Heart right ventricle (tissue), 16 donors: Measurements from ENCODE around the gene KRTAP5-7. TPM values are rescaled to one million over a fixed set of nuclear protein-coding genes. Genes with fewer than 3 reads are reported as not detected.

Experiments used
- ATAC-seq, 8 donors: fragments of 200-7000 bp; cut with Tn5 transposase; one replicate each; pipeline ENCODE4 v1.9.1; 2020; ENCODE audit warnings: mild to moderate bottlenecking in 8 of 8, moderate library complexity in 8 of 8, moderate number of reproducible peaks in 1 of 8
- DNase-seq, 2 donors: peaks; one replicate each; pipeline ENCODE4 v3.0.0-alpha.2; 2020
- H3K27ac ChIP-seq, 10 donors: fragments of 200-600 bp; sonication (generic) in 2 of 10; one replicate each; pipeline versions ENCODE4 v1.5.0 to v1.8.0; 2020 to 2022; ENCODE audit warnings: mild to moderate bottlenecking in 3 of 10
- H3K27me3 ChIP-seq, 7 donors: fragments of 200-600 bp; one replicate each; pipeline ENCODE4 v1.8.0; 2021 to 2022; ENCODE audit warnings: mild to moderate bottlenecking in 2 of 7
- H3K36me3 ChIP-seq, 9 donors: fragments of 200-600 bp; sonication (generic) in 1 of 9; one replicate each; pipeline versions ENCODE4 v1.5.0 to v1.8.0; 2020 to 2022; ENCODE audit warnings: mild to moderate bottlenecking in 2 of 9
- H3K4me1 ChIP-seq, 9 donors: fragments of 200-600 bp; sonication (generic) in 1 of 9; one replicate each; pipeline versions ENCODE4 v1.5.0 to v1.8.0; 2020 to 2022; ENCODE audit warnings: mild to moderate bottlenecking in 4 of 9
- H3K4me3 ChIP-seq, 10 donors: fragments of 200-600 bp; sonication (generic) in 2 of 10; one replicate each; pipeline versions ENCODE4 v1.5.0 to v1.8.0; 2020 to 2022; ENCODE audit warnings: mild to moderate bottlenecking in 7 of 10, moderate library complexity in 2 of 10
- H3K9me3 ChIP-seq, 11 donors: fragments of 200-600 bp in 10 of 11; sonication (generic) in 2 of 11; one replicate each; pipeline versions ENCODE4 v1.5.0 to v1.8.0; 2013 to 2022; ENCODE audit warnings: mild to moderate bottlenecking in 2 of 11, control low read depth in 1 of 11, moderate library complexity in 1 of 11
- WGBS, 2 donors: extraction: QIAGEN DNeasy Blood & Tissue Kit; methylation state at CpG; one replicate each; pipeline ENCODE4 v1.1.7; 2013; ENCODE audit warnings: inconsistent platforms in 1 of 2; 5-methylcytosine and 5-hydroxymethylcytosine counted together
- intact Hi-C, 10 donors: fragments of 100-400 bp; cut with DNase I; formaldehyde crosslinking; loops; one replicate each; pipeline versions ENCODE4 v1.11.1 to v1.14.2; 2022
- polyA plus RNA-seq, 2 donors: library from polyadenylated mRNA; stranded (reverse); fragments of 200-250 nt; gene quantifications; one replicate each; pipeline ENCODE4 v1.2.3, GENCODE V29; 2013
- total RNA-seq, 10 donors: library from RNA; stranded (reverse); fragmentation: NEBNext Ultra II Directional in 3 of 10; extraction: Animal tissue kit (Norgen Biotek cat#: 25700) in 3 of 10; gene quantifications; one replicate each; pipeline versions ENCODE4 v1.2.1 to v1.2.4, GENCODE V29; 2021 to 2023
- TF ChIP-seq, protein P1 (sequence below), 9 donors: fragments of 200-600 bp; sonication (generic) in 2 of 9; IDR thresholded peaks; one replicate each; pipeline versions ENCODE4 v1.5.0 to v1.8.0; 2021 to 2022; ENCODE audit warnings: antibody characterized with exemption in 9 of 9, mild to moderate bottlenecking in 5 of 9, moderate library complexity in 1 of 9
- donor health status: Arrhythmogenic right ventricular cardiomyopathy.
- donor health status: ischemic (EF 13 %, LVEDD 7.1; RV severe dilation, severe dysfunction).
- donor health status: healthy with polysubstance abuse.
- donor health status: DM: no; HTN: yes; CAD: no.
- donor health status: DM: no; HTN: no; CAD: no.
- donor health status: ischemic (EF 25% LVEDD 6.9; RV normal size, moderate dysfunction).
- donor health status: ischemic (EF 25% LVEDD 5.7; RV mildly dilated, moderate dysfunction).
- donor health status: healthy.
- donor health status: DM: yes; HTN: yes; CAD: no.
- donor health status: Ischemic cardiomyopathy.
- donor health status: ischemic (EF 35%, LVEDD 5.7; RV mildly dilated, moderate dysfunction).
- donor health status: nonischemic (EF 11% LVEDD 7.7; RV severe dilation, severe dysfunction).
- donor health status: DM: yes; HTN: yes; CAD: no.
- donor health status: PGD.
- donor health status: ischemic (EF 29% LVEDD 5.4; RV normal size, mild dysfunction).
- donor health status: nonischemic (EF 23%, LVEDD 6.1; RV moderate dilation, normal function).

The KRTAP5-7 gene
- total and polyA plus RNA-seq, 12 donors = 0.01 to 0.20 TPM; not detected in 10

DNA sequence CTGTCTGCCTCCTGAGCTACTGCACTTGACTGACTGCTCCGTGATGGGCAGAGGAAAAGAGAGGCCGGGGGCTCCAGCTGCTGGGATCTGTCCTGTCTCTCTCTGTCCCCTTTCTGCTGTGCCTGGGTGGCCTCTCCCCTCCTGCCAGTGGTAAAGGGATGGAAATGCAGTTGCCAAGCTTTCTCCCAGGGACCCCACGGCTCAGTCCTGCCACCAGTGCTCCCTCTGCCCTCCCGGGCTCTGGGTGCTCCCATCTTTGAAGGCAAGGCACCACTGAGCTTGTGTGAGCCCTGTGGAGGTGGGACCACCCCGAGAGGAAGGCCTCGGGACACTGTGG lies 42.0 kb upstream of the KRTAP5-7 start:
- H3K4me1 ChIP-seq = peaks cover 0 to 14% (median 4%) of the 10 kb centered on the region in 9 donors
- intact Hi-C loops = no loop called here
- TF ChIP-seq, protein P1, sequence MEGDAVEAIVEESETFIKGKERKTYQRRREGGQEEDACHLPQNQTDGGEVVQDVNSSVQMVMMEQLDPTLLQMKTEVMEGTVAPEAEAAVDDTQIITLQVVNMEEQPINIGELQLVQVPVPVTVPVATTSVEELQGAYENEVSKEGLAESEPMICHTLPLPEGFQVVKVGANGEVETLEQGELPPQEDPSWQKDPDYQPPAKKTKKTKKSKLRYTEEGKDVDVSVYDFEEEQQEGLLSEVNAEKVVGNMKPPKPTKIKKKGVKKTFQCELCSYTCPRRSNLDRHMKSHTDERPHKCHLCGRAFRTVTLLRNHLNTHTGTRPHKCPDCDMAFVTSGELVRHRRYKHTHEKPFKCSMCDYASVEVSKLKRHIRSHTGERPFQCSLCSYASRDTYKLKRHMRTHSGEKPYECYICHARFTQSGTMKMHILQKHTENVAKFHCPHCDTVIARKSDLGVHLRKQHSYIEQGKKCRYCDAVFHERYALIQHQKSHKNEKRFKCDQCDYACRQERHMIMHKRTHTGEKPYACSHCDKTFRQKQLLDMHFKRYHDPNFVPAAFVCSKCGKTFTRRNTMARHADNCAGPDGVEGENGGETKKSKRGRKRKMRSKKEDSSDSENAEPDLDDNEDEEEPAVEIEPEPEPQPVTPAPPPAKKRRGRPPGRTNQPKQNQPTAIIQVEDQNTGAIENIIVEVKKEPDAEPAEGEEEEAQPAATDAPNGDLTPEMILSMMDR (IDR thresholded peaks at IDR 0.05) = no peak
- no peak overlapping the region for H3K27ac ChIP-seq
- H3K4me3 ChIP-seq = no peak overlapping the region
- peaks cover 0 to 83% (median 41%) of the 10 kb centered on the region in 9 donors for H3K36me3 ChIP-seq
- no peaks in the 10 kb centered on the region for H3K9me3 ChIP-seq
- no peak for DNase-seq
- no peak for ATAC-seq
- H3K27me3 ChIP-seq = no peaks in the 10 kb centered on the region
- 89 to 99% methylated on average over 6 of the region's 6 CpGs for WGBS, 2 donors

DNA sequence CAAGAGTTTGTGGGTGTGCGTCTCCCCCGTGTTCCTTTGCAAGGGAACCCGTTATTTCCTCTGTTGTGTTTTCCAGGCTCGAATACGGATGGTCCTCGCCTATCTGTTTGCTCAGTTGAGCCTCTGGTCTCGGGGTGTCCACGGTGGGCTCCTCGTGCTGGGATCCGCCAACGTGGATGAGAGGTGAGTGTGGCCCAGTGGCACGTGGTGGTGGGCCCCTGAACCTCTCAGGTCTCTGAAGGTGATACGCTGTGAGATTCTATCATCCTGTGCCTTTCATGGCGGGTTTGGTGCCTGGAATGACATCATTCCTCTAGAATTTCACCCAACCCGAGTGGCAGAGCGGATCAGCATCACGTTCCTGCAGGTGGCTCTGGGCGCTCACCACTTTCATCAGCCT lies 41.6 kb upstream of the KRTAP5-7 start:
- no peak for DNase-seq
- H3K4me3 ChIP-seq = no peak overlapping the region
- intact Hi-C loops = no loop called here
- H3K36me3 ChIP-seq = peaks cover 0 to 83% (median 37%) of the 10 kb centered on the region in 9 donors
- ATAC-seq = no peak
- TF ChIP-seq, protein P1 (IDR thresholded peaks at IDR 0.05) = no peak
- H3K27me3 ChIP-seq = no peaks in the 10 kb centered on the region
- 97 to 98% methylated on average over 18 of the region's 18 CpGs for WGBS, 2 donors
- peaks cover 0 to 14% (median 4%) of the 10 kb centered on the region in 9 donors for H3K4me1 ChIP-seq
- H3K27ac ChIP-seq = no peak overlapping the region
- H3K9me3 ChIP-seq = no peaks in the 10 kb centered on the region

DNA sequence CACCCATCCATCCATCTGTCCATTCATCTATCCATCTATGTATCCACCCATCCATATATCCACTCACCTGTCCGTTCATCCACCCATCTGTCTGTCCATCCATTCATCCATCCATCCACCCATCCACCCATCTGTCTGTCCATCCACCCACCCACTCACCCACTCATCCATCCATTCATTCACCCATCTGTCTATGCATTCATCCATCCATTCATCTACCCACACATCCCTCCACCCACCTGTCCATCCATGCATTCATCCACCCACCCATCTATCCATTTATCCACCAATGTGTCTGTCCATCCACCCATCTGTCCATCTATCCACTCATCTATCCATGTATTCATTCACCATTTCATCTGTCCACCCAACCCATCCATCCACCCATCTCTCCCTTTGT lies 40.7 kb upstream of the KRTAP5-7 start:
- no peaks in the 10 kb centered on the region for H3K27me3 ChIP-seq
- TF ChIP-seq, protein P1 (IDR thresholded peaks at IDR 0.05) = no peak
- H3K36me3 ChIP-seq = peaks cover 0 to 83% (median 39%) of the 10 kb centered on the region in 9 donors
- H3K9me3 ChIP-seq = no peaks in the 10 kb centered on the region
- no peak overlapping the region for H3K27ac ChIP-seq
- ATAC-seq (no peak), DNase-seq (no peak)
- WGBS, 2 donors = 100% methylated on average over 1 of the region's 1 CpG
- intact Hi-C loops = no loop called here
- peaks cover 0 to 14% (median 4%) of the 10 kb centered on the region in 9 donors for H3K4me1 ChIP-seq
- no peak overlapping the region for H3K4me3 ChIP-seq

DNA sequence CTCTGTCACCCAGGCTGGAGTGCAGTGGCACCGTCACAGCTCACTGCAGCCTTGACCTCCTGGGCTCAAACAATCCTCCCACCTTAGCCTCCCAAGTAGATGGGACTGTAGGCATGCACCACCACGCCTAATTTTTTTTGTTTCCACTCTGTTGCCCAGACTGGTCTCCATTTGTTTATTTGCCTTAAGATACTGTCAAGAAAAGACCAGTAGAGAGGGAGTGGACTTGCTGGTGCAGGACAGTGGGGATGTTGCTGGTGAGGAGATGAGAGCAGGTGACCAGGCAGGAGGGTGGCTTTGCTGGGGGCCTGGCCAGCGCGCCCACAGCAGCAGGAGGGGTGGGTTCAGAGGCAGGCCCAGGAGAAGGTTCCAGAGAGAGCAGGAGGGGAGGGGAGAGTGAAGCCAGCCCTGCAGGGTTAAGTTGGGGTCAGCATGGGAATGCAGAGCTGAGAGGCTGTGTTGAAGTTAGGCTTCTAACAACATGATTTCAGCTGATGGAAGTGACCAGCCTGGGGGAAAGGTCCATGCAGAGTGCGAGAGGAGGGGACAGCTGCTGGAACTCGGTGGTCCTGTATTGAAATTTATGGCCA lies 38.3 kb upstream of the KRTAP5-7 start:
- 77 to 78% methylated on average over 6 of the region's 6 CpGs for WGBS, 2 donors
- Histone ChIP-seq H3K27ac (peak overlapping the region in 2 of 10 donors; percentile 44 to 52), H3K27me3 (no peaks in the 10 kb centered on the region), H3K4me3 (no peak overlapping the region), H3K36me3 (peaks cover 0 to 85% (median 32%) of the 10 kb centered on the region in 9 donors), H3K4me1 (peaks cover 0 to 14% (median 4%) of the 10 kb centered on the region in 9 donors), H3K9me3 (no peaks in the 10 kb centered on the region)
- ATAC-seq = no peak
- intact Hi-C loops = no loop called here
- TF ChIP-seq, protein P1 (IDR thresholded peaks at IDR 0.05) = no peak
- DNase-seq = no peak
